Small intestine (tissue), 7 donors: ENCODE measurements around the gene RAMP3. TPM values are rescaled to one million over a fixed set of nuclear protein-coding genes. Genes with fewer than 3 reads are reported as not detected.

ENCODE experiments used
- DNase-seq, 2 donors: peaks; one replicate each; pipeline versions ENCODE4 v3.0.0 to v3.0.0-alpha.2; 2013
- FAIRE-seq: peaks from 2 replicates; lab custom pipeline; 2012; peaks lifted over from hg19 to GRCh38; lab: Jason Lieb, UNC
- H3K27ac ChIP-seq, 3 donors: one replicate each; pipeline ENCODE4 v1.5.1; 2013; ENCODE audit warnings: low read length in 2 of 3, mild to moderate bottlenecking in 2 of 3, control low read depth in 1 of 3, inconsistent platforms in 1 of 3, low read depth in 1 of 3, moderate library complexity in 1 of 3
- H3K27me3 ChIP-seq, 3 donors: one replicate each; pipeline ENCODE4 v1.6.1; 2013; ENCODE audit warnings: low read length in 3 of 3, inconsistent platforms in 1 of 3; ENCODE audit not compliant: control insufficient read depth in 3 of 3, insufficient read depth in 3 of 3
- H3K36me3 ChIP-seq, 3 donors: one replicate each; pipeline ENCODE4 v1.6.1; 2013; ENCODE audit warnings: low read length in 3 of 3, inconsistent platforms in 1 of 3, low read depth in 1 of 3, mild to moderate bottlenecking in 1 of 3, moderate library complexity in 1 of 3; ENCODE audit not compliant: control insufficient read depth in 3 of 3, insufficient read depth in 2 of 3
- H3K4me1 ChIP-seq, 3 donors: one replicate each; pipeline ENCODE4 v1.6.1; 2013; ENCODE audit warnings: low read length in 2 of 3, inconsistent platforms in 1 of 3, low read depth in 1 of 3, mild to moderate bottlenecking in 1 of 3, moderate library complexity in 1 of 3; ENCODE audit not compliant: control insufficient read depth in 3 of 3, insufficient read depth in 2 of 3
- H3K4me3 ChIP-seq, 3 donors: one replicate each; pipeline ENCODE4 v1.5.1; 2013; ENCODE audit warnings: low read length in 3 of 3, control low read depth in 1 of 3, inconsistent platforms in 1 of 3, low read depth in 1 of 3, mild to moderate bottlenecking in 1 of 3, moderate library complexity in 1 of 3
- H3K9me3 ChIP-seq, 2 donors: one replicate each; pipeline ENCODE4 v1.6.1; 2013; ENCODE audit warnings: low read depth in 1 of 2, low read length in 1 of 2; ENCODE audit not compliant: control insufficient read depth in 2 of 2, insufficient read depth in 1 of 2
- WGBS, 3 donors: extraction: QIAGEN DNeasy Blood & Tissue Kit; methylation state at CpG; one replicate each; pipeline ENCODE4 v1.1.7; 2013; 5-methylcytosine and 5-hydroxymethylcytosine counted together
- polyA plus RNA-seq, 4 donors: library from polyadenylated mRNA; stranded (reverse) in 3 of 4; unstranded in 1 of 4; fragments of 200-250 nt in 3 of 4; fragments of 120-200 nt in 1 of 4; gene quantifications; one replicate each; pipeline versions ENCODE4 v1.2.1 to v1.2.3, GENCODE V29; 2013
- donor health status: healthy with polysubstance abuse.
- donor health status: control.
- donor health status: control.
- donor health status: Bipolar disorder and iron deficiency.
- donor health status: healthy.

Gene RAMP3
- polyA plus RNA-seq, 4 donors: 0.67 to 48.6 (median 4.1) TPM

- Histone ChIP-seq H3K27me3 (peaks cover 0 to 42% (median 3%) of the 10 kb centered on the region in 3 donors), H3K27ac (no peak overlapping the region), H3K4me1 (peaks cover 0 to 6% (median 0%) of the 10 kb centered on the region in 3 donors), H3K4me3 (no peak overlapping the region), H3K36me3 (no peaks in the 10 kb centered on the region), H3K9me3 (no peaks in the 10 kb centered on the region)
- WGBS, 3 donors: 83 to 88% (median 83%) methylated on average over 4 of the region's 4 CpGs
- DNase-seq (no peak), FAIRE-seq (no peak)
These were observed 1.6 kb upstream of the RAMP3 start for GRCh38 chr7:45155941-45156340.

- Histone ChIP-seq H3K9me3 (no peaks in the 10 kb centered on the region), H3K4me3 (no peak overlapping the region), H3K36me3 (no peaks in the 10 kb centered on the region), H3K4me1 (peaks cover 0 to 6% (median 0%) of the 10 kb centered on the region in 3 donors), H3K27me3 (peaks cover 0 to 42% (median 3%) of the 10 kb centered on the region in 3 donors), H3K27ac (no peak overlapping the region)
- DNase-seq (no peak), FAIRE-seq (no peak)
- 65 to 81% (median 75%) methylated on average over 8 of the region's 8 CpGs for WGBS, 3 donors
These were observed 897 bp upstream of the RAMP3 start for GRCh38 chr7:45156516-45157272.

- Histone ChIP-seq H3K27me3 (peaks cover 0 to 42% (median 3%) of the 10 kb centered on the region in 3 donors), H3K36me3 (no peaks in the 10 kb centered on the region), H3K9me3 (no peaks in the 10 kb centered on the region), H3K4me1 (peaks cover 0 to 6% (median 0%) of the 10 kb centered on the region in 3 donors), H3K4me3 (no peak overlapping the region), H3K27ac (no peak overlapping the region)
- DNase-seq: no peak
- FAIRE-seq: no peak
- WGBS, 3 donors: 7 to 18% (median 8%) methylated on average over 10 to 14 of the region's 14 CpGs
These were observed 322 bp upstream of the RAMP3 start for GRCh38 chr7:45157286-45157652.

GRCh38 chr7:45158471-45158870, 880 bp downstream of the RAMP3 start:
- DNase-seq: no peak
- H3K27ac ChIP-seq: no peak overlapping the region
- no peak for FAIRE-seq
- H3K36me3 ChIP-seq: no peaks in the 10 kb centered on the region
- H3K4me3 ChIP-seq: no peak overlapping the region
- 87 to 95% (median 88%) methylated on average over 1 of the region's 1 CpG for WGBS, 3 donors
- H3K4me1 ChIP-seq: no peaks in the 10 kb centered on the region
- no peaks in the 10 kb centered on the region for H3K9me3 ChIP-seq
- H3K27me3 ChIP-seq: peaks cover 0 to 42% (median 3%) of the 10 kb centered on the region in 3 donors

GRCh38 chr7:45159296-45159695, 1.7 kb downstream of the RAMP3 start:
- DNase-seq: no peak
- H3K9me3 ChIP-seq: peaks cover 0 to 4% of the 10 kb centered on the region in 2 donors
- H3K36me3 ChIP-seq: no peaks in the 10 kb centered on the region
- no peaks in the 10 kb centered on the region for H3K4me1 ChIP-seq
- peaks cover 0 to 42% (median 3%) of the 10 kb centered on the region in 3 donors for H3K27me3 ChIP-seq
- no peak overlapping the region for H3K4me3 ChIP-seq
- H3K27ac ChIP-seq: no peak overlapping the region
- 91 to 93% (median 92%) methylated on average over 4 of the region's 4 CpGs for WGBS, 3 donors
- FAIRE-seq: no peak

- H3K9me3 ChIP-seq: peaks cover 0 to 5% of the 10 kb centered on the region in 2 donors
- H3K4me3 ChIP-seq: no peak overlapping the region
- H3K27me3 ChIP-seq: peaks cover 0 to 42% (median 3%) of the 10 kb centered on the region in 3 donors
- FAIRE-seq (no peak), DNase-seq (no peak)
- no peaks in the 10 kb centered on the region for H3K4me1 ChIP-seq
- H3K27ac ChIP-seq: no peak overlapping the region
- H3K36me3 ChIP-seq: no peaks in the 10 kb centered on the region
- 52 to 66% (median 59%) methylated on average over 10 of the region's 10 CpGs for WGBS, 3 donors
These were observed 2.9 kb downstream of the RAMP3 start for GRCh38 chr7:45160417-45160881.

GRCh38 chr7:45161138-45161537, 3.5 kb downstream of the RAMP3 start:
- 74 to 77% (median 75%) methylated on average over 4 of the region's 4 CpGs for WGBS, 3 donors
- Histone ChIP-seq H3K27ac (no peak overlapping the region), H3K9me3 (peaks cover 0 to 5% of the 10 kb centered on the region in 2 donors), H3K4me3 (no peak overlapping the region), H3K36me3 (no peaks in the 10 kb centered on the region), H3K27me3 (peaks cover 0 to 37% (median 3%) of the 10 kb centered on the region in 3 donors), H3K4me1 (no peaks in the 10 kb centered on the region)
- DNase-seq (no peak), FAIRE-seq (no peak)

GRCh38 chr7:45161842-45162241, 4.3 kb downstream of the RAMP3 start:
- 60 to 87% (median 76%) methylated on average over 6 to 9 of the region's 9 CpGs for WGBS, 3 donors
- Histone ChIP-seq H3K4me1 (no peaks in the 10 kb centered on the region), H3K36me3 (no peaks in the 10 kb centered on the region), H3K4me3 (no peak overlapping the region), H3K27ac (no peak overlapping the region), H3K27me3 (peaks cover 0 to 31% (median 3%) of the 10 kb centered on the region in 3 donors), H3K9me3 (peaks cover 0 to 5% of the 10 kb centered on the region in 2 donors)
- FAIRE-seq (no peak), DNase-seq (no peak)
